ENCODE data around the gene ARPC1B. TPM values are rescaled to one million over a fixed set of nuclear protein-coding genes. Genes with fewer than 3 reads are reported as not detected.

Gene ARPC1B
- total and polyA plus RNA-seq, 2 experiments from 2014 or later = 101 to 132 TPM

GRCh38 chr7:99389772-99390171 lies 15.2 kb downstream of the ARPC1B start:
- peaks cover 21% of the 10 kb centered on the region for H3F3A ChIP-seq (replicated peaks; ENCODE audit: low read depth)
- H2AFZ ChIP-seq = no peak overlapping the region
- no peaks in the 10 kb centered on the region for H3K79me2 ChIP-seq (replicated peaks; ENCODE audit: insufficient read depth)
- no peaks in the 10 kb centered on the region for H3K9me2 ChIP-seq (ENCODE audit: insufficient read depth)
- H3K4me2 ChIP-seq = no peak overlapping the region
- Mint-ChIP-seq H3K4me1 (peaks cover 13% of the 10 kb centered on the region), H3K27ac (no peak overlapping the region), H3K9me3 (no peaks in the 10 kb centered on the region), H3K27me3 (ENCODE audit: insufficient read depth, low read depth, poor library complexity) (peaks cover 25% of the 10 kb centered on the region), H3K4me3 (no peak overlapping the region), H3K36me3 (ENCODE audit: low read depth) (peaks cover 32% of the 10 kb centered on the region)
- H4K20me1 ChIP-seq (replicated peaks; ENCODE audit: insufficient read depth) = peaks cover 1% of the 10 kb centered on the region; the same call in 1 of the 2 replicates
- no peak for ATAC-seq
- peaks cover 5% of the 10 kb centered on the region; the same call in 1 of the 2 replicates for H3K4me1 ChIP-seq (ENCODE audit: insufficient read depth)
- no peak overlapping the region for H3K27ac ChIP-seq (ENCODE audit: low read depth)
- DNase-seq (ENCODE audit: low spot score) = no peak
- 0 out of 2 replicates have a peak, but pooled peaks cover 3% of the 10 kb centered on the region for H3K36me3 ChIP-seq (ENCODE audit: insufficient read depth)
- no peak for TF ChIP-seq ZNF114 (CRISPR knock-in tag; IDR thresholded peaks at IDR 0.05)
- TF ChIP-seq NANOG (IDR thresholded peaks at IDR 0.05; ENCODE audit: borderline replicate concordance) = no peak
- no peak for TF ChIP-seq JUNB (IDR thresholded peaks at IDR 0.05; ENCODE audit: unreplicated experiment)
- TF ChIP-seq, protein P1, sequence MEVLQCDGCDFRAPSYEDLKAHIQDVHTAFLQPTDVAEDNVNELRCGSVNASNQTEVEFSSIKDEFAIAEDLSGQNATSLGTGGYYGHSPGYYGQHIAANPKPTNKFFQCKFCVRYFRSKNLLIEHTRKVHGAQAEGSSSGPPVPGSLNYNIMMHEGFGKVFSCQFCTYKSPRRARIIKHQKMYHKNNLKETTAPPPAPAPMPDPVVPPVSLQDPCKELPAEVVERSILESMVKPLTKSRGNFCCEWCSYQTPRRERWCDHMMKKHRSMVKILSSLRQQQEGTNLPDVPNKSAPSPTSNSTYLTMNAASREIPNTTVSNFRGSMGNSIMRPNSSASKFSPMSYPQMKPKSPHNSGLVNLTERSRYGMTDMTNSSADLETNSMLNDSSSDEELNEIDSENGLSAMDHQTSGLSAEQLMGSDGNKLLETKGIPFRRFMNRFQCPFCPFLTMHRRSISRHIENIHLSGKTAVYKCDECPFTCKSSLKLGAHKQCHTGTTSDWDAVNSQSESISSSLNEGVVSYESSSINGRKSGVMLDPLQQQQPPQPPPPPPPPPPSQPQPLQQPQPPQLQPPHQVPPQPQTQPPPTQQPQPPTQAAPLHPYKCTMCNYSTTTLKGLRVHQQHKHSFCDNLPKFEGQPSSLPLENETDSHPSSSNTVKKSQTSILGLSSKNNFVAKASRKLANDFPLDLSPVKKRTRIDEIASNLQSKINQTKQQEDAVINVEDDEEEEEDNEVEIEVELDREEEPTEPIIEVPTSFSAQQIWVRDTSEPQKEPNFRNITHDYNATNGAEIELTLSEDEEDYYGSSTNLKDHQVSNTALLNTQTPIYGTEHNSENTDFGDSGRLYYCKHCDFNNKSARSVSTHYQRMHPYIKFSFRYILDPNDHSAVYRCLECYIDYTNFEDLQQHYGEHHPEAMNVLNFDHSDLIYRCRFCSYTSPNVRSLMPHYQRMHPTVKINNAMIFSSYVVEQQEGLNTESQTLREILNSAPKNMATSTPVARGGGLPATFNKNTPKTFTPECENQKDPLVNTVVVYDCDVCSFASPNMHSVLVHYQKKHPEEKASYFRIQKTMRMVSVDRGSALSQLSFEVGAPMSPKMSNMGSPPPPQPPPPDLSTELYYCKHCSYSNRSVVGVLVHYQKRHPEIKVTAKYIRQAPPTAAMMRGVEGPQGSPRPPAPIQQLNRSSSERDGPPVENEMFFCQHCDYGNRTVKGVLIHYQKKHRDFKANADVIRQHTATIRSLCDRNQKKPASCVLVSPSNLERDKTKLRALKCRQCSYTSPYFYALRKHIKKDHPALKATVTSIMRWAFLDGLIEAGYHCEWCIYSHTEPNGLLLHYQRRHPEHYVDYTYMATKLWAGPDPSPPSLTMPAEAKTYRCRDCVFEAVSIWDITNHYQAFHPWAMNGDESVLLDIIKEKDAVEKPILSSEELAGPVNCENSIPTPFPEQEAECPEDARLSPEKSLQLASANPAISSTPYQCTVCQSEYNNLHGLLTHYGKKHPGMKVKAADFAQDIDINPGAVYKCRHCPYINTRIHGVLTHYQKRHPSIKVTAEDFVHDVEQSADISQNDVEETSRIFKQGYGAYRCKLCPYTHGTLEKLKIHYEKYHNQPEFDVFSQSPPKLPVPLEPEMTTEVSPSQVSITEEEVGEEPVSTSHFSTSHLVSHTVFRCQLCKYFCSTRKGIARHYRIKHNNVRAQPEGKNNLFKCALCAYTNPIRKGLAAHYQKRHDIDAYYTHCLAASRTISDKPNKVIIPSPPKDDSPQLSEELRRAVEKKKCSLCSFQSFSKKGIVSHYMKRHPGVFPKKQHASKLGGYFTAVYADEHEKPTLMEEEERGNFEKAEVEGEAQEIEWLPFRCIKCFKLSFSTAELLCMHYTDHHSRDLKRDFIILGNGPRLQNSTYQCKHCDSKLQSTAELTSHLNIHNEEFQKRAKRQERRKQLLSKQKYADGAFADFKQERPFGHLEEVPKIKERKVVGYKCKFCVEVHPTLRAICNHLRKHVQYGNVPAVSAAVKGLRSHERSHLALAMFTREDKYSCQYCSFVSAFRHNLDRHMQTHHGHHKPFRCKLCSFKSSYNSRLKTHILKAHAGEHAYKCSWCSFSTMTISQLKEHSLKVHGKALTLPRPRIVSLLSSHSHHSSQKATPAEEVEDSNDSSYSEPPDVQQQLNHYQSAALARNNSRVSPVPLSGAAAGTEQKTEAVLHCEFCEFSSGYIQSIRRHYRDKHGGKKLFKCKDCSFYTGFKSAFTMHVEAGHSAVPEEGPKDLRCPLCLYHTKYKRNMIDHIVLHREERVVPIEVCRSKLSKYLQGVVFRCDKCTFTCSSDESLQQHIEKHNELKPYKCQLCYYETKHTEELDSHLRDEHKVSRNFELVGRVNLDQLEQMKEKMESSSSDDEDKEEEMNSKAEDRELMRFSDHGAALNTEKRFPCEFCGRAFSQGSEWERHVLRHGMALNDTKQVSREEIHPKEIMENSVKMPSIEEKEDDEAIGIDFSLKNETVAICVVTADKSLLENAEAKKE (CRISPR knock-in tag; IDR thresholded peaks at IDR 0.05) = no peak
- no peak for TF ChIP-seq ZNF331 (CRISPR knock-in tag; IDR thresholded peaks at IDR 0.05; ENCODE audit: low read depth)
- TF ChIP-seq, protein P2, sequence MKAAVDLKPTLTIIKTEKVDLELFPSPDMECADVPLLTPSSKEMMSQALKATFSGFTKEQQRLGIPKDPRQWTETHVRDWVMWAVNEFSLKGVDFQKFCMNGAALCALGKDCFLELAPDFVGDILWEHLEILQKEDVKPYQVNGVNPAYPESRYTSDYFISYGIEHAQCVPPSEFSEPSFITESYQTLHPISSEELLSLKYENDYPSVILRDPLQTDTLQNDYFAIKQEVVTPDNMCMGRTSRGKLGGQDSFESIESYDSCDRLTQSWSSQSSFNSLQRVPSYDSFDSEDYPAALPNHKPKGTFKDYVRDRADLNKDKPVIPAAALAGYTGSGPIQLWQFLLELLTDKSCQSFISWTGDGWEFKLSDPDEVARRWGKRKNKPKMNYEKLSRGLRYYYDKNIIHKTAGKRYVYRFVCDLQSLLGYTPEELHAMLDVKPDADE (IDR thresholded peaks at IDR 0.05) = no peak
- no peak for TF ChIP-seq POLR2AphosphoS5 (IDR thresholded peaks at IDR 0.05; ENCODE audit: low read depth)
- no peak for TF ChIP-seq EZH2 (IDR thresholded peaks at IDR 0.05; ENCODE audit: low read depth, unreplicated experiment)
- no peak for TF ChIP-seq STAT1 (IDR thresholded peaks at IDR 0.05; ENCODE audit: unreplicated experiment)
- TF ChIP-seq, protein P3, sequence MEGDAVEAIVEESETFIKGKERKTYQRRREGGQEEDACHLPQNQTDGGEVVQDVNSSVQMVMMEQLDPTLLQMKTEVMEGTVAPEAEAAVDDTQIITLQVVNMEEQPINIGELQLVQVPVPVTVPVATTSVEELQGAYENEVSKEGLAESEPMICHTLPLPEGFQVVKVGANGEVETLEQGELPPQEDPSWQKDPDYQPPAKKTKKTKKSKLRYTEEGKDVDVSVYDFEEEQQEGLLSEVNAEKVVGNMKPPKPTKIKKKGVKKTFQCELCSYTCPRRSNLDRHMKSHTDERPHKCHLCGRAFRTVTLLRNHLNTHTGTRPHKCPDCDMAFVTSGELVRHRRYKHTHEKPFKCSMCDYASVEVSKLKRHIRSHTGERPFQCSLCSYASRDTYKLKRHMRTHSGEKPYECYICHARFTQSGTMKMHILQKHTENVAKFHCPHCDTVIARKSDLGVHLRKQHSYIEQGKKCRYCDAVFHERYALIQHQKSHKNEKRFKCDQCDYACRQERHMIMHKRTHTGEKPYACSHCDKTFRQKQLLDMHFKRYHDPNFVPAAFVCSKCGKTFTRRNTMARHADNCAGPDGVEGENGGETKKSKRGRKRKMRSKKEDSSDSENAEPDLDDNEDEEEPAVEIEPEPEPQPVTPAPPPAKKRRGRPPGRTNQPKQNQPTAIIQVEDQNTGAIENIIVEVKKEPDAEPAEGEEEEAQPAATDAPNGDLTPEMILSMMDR (conservative IDR thresholded peaks at IDR 0.05; ENCODE audit: low read depth in 2 of 2) = no peak
- TF ChIP-seq, protein P4, sequence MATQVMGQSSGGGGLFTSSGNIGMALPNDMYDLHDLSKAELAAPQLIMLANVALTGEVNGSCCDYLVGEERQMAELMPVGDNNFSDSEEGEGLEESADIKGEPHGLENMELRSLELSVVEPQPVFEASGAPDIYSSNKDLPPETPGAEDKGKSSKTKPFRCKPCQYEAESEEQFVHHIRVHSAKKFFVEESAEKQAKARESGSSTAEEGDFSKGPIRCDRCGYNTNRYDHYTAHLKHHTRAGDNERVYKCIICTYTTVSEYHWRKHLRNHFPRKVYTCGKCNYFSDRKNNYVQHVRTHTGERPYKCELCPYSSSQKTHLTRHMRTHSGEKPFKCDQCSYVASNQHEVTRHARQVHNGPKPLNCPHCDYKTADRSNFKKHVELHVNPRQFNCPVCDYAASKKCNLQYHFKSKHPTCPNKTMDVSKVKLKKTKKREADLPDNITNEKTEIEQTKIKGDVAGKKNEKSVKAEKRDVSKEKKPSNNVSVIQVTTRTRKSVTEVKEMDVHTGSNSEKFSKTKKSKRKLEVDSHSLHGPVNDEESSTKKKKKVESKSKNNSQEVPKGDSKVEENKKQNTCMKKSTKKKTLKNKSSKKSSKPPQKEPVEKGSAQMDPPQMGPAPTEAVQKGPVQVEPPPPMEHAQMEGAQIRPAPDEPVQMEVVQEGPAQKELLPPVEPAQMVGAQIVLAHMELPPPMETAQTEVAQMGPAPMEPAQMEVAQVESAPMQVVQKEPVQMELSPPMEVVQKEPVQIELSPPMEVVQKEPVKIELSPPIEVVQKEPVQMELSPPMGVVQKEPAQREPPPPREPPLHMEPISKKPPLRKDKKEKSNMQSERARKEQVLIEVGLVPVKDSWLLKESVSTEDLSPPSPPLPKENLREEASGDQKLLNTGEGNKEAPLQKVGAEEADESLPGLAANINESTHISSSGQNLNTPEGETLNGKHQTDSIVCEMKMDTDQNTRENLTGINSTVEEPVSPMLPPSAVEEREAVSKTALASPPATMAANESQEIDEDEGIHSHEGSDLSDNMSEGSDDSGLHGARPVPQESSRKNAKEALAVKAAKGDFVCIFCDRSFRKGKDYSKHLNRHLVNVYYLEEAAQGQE (IDR thresholded peaks at IDR 0.05; ENCODE audit: unreplicated experiment) = no peak
- no peaks in the 10 kb centered on the region for H3K27me3 ChIP-seq (ENCODE audit: insufficient read depth)
- H3K4me3 ChIP-seq = no peak overlapping the region

All from GM23338 (cell line).